GM23338 (cell line): ENCODE measurements around the gene ELOVL4. TPM values are rescaled to one million over a fixed set of nuclear protein-coding genes. Genes with fewer than 3 reads are reported as not detected.
A peak's percentile ranks its signal among the peaks of the same experiment; 100 is the strongest.

ENCODE experiments used
- ATAC-seq: fragments of 200-7000 bp; cut with Tn5 transposase; 3 replicates; pipeline ENCODE4 v1.9.1; 2020
- DNase-seq: peaks from one replicate; pipeline ENCODE4 v3.0.0-alpha.2; 2015; ENCODE audit warnings: low spot score
- H2AFZ ChIP-seq: fragments of 200-600 bp; sonication (generic); 2 replicates; pipeline ENCODE4 v1.8.0; 2016; ENCODE audit warnings: antibody characterized with exemption, mild to moderate bottlenecking, moderate library complexity
- H3F3A ChIP-seq: fragments of 200-600 bp; sonication (generic); replicated peaks from 2 replicates; pipeline ENCODE4 v1.8.0; 2017; ENCODE audit warnings: antibody characterized with exemption, mixed run types, low read depth
- H3K27ac ChIP-seq: fragments of 200-600 bp; sonication (generic); 2 replicates; pipeline ENCODE4 v1.6.1; 2016; ENCODE audit warnings: low read depth
- H3K27me3 ChIP-seq: fragments of 200-600 bp; sonication (generic); 2 replicates; pipeline ENCODE4 v1.8.0; 2016; ENCODE audit warnings: mild to moderate bottlenecking, mixed run types, moderate library complexity; ENCODE audit not compliant: insufficient read depth
- H3K36me3 ChIP-seq: fragments of 200-600 bp; sonication (generic); 2 replicates; pipeline ENCODE4 v1.8.0; 2016; ENCODE audit warnings: mild to moderate bottlenecking; ENCODE audit not compliant: insufficient read depth
- H3K4me1 ChIP-seq: fragments of 200-600 bp; sonication (generic); 2 replicates; pipeline ENCODE4 v1.8.0; 2016; ENCODE audit warnings: mild to moderate bottlenecking, moderate library complexity; ENCODE audit not compliant: insufficient read depth
- H3K4me2 ChIP-seq: fragments of 200-600 bp; sonication (generic); 2 replicates; pipeline ENCODE4 v1.7.1; 2017; ENCODE audit warnings: mixed run types
- H3K4me3 ChIP-seq: fragments of 200-600 bp; sonication (generic); 2 replicates; pipeline ENCODE4 v1.6.1; 2016; ENCODE audit warnings: mixed run types
- H3K79me2 ChIP-seq: fragments of 200-600 bp; sonication (generic); replicated peaks from 2 replicates; pipeline ENCODE4 v1.8.0; 2017; ENCODE audit warnings: mild to moderate bottlenecking; ENCODE audit not compliant: insufficient read depth
- H3K9me2 ChIP-seq: fragments of 200-600 bp; sonication (generic); 2 replicates; pipeline ENCODE4 v1.8.0; 2017; ENCODE audit not compliant: insufficient read depth
- H4K20me1 ChIP-seq: fragments of 200-600 bp; sonication (generic); replicated peaks from 2 replicates; pipeline ENCODE4 v1.8.0; 2017; ENCODE audit warnings: mild to moderate bottlenecking; ENCODE audit not compliant: insufficient read depth
- H3K27ac Mint-ChIP-seq: 2 replicates; pipeline ENCODE4 v1.8.0; 2020; ENCODE audit warnings: inconsistent platforms, mild to moderate bottlenecking, moderate library complexity, mixed read lengths
- H3K27me3 Mint-ChIP-seq: 3 replicates; pipeline ENCODE4 v1.8.0; 2022; ENCODE audit warnings: low read depth, mild to moderate bottlenecking, moderate library complexity, mixed read lengths, inconsistent platforms; ENCODE audit not compliant: insufficient read depth, poor library complexity
- H3K36me3 Mint-ChIP-seq: 3 replicates; pipeline ENCODE4 v1.8.0; 2021; ENCODE audit warnings: low read depth, mild to moderate bottlenecking, inconsistent platforms, moderate library complexity, mixed read lengths
- H3K4me1 Mint-ChIP-seq: 3 replicates; pipeline ENCODE4 v1.8.0; 2020; ENCODE audit warnings: mild to moderate bottlenecking, inconsistent platforms, mixed read lengths
- H3K4me3 Mint-ChIP-seq: 3 replicates; pipeline ENCODE4 v1.8.0; 2021; ENCODE audit warnings: moderate library complexity, mild to moderate bottlenecking, inconsistent platforms, mixed read lengths
- H3K9me3 Mint-ChIP-seq: 3 replicates; pipeline ENCODE4 v1.8.0; 2020; ENCODE audit warnings: moderate library complexity, mild to moderate bottlenecking, inconsistent platforms, mixed read lengths
- EZH2 ChIP-seq: fragments of 200-600 bp; sonication (generic); IDR thresholded peaks from one replicate; pipeline ENCODE4 v1.8.0; 2017; ENCODE audit warnings: antibody characterized with exemption, mild to moderate bottlenecking, low read depth; ENCODE audit not compliant: unreplicated experiment
- EZH2phosphoT487 ChIP-seq: fragments of 200-600 bp; sonication (generic); IDR thresholded peaks from one replicate; pipeline ENCODE4 v1.8.1; 2018; ENCODE audit warnings: antibody characterized with exemption; ENCODE audit not compliant: unreplicated experiment
- NANOG ChIP-seq: IDR thresholded peaks from 2 replicates; pipeline ENCODE4 v1.6.1; 2016; ENCODE audit warnings: antibody characterized with exemption, borderline replicate concordance
- POLR2AphosphoS5 ChIP-seq: IDR thresholded peaks from 2 replicates; pipeline ENCODE4 v1.6.1; 2016; ENCODE audit warnings: antibody characterized with exemption, low read depth
- REST ChIP-seq: IDR thresholded peaks from one replicate; pipeline ENCODE4 v1.6.1; 2018; ENCODE audit warnings: antibody characterized with exemption; ENCODE audit not compliant: unreplicated experiment
- STAT1 ChIP-seq: IDR thresholded peaks from one replicate; pipeline ENCODE4 v1.6.1; 2016; ENCODE audit warnings: antibody characterized with exemption; ENCODE audit not compliant: unreplicated experiment
- ZNF462 ChIP-seq: fragments of 250-450 bp; sonication (Bioruptor Pico); IDR thresholded peaks from 2 replicates; pipeline ENCODE4 v1.5.0; 2020; ENCODE audit warnings: mild to moderate bottlenecking, moderate library complexity
- polyA plus RNA-seq: library from polyadenylated mRNA; unstranded; fragments of >200 nt; fragmentation: Nextera tagmentation; extraction: Ambion mirVana; gene quantifications from 2 replicates; pipeline ENCODE4 v1.2.1, GENCODE V29; 2016
- total RNA-seq: library from RNA; depleted of rRNA; stranded (reverse); fragments of >200 nt; shearing (Covaris generic); gene quantifications from 2 replicates; pipeline ENCODE4 v1.2.3, GENCODE V29; 2014

ELOVL4 gene
- total and polyA plus RNA-seq, 2 experiments from 2014 or later, result 13.3 to 16.8 TPM

- no peaks in the 10 kb centered on the region for H3K36me3 ChIP-seq
- no peak overlapping the region for H3K27ac ChIP-seq
- H3F3A ChIP-seq, result no peaks in the 10 kb centered on the region
- no peaks in the 10 kb centered on the region for H4K20me1 ChIP-seq
- H3K9me2 ChIP-seq, result no peaks in the 10 kb centered on the region
- Mint-ChIP-seq H3K36me3 (no peaks in the 10 kb centered on the region), H3K4me3 (no peak overlapping the region), H3K9me3 (no peaks in the 10 kb centered on the region), H3K4me1 (peaks cover 24% of the 10 kb centered on the region), H3K27ac (no peak overlapping the region), H3K27me3 (peaks cover 2% of the 10 kb centered on the region)
- no peak for TF ChIP-seq NANOG
- TF ChIP-seq POLR2AphosphoS5, result no peak
- no peak for TF ChIP-seq EZH2
- TF ChIP-seq REST, result no peak
- no peak for TF ChIP-seq ZNF462 (CRISPR knock-in tag)
- TF ChIP-seq STAT1, result no peak
- no peak for TF ChIP-seq EZH2phosphoT487
- DNase-seq (no peak), ATAC-seq (no peak)
- peaks cover 15% of the 10 kb centered on the region for H3K4me1 ChIP-seq
- no peak overlapping the region for H3K4me3 ChIP-seq
- H3K4me2 ChIP-seq, result no peak overlapping the region
- H3K27me3 ChIP-seq, result no peaks in the 10 kb centered on the region
- H2AFZ ChIP-seq, result peak overlapping the region; percentile 52; the same call in 1 of the 2 replicates
- no peaks in the 10 kb centered on the region for H3K79me2 ChIP-seq
Measured at GRCh38 chr6:79872986-79873385, 74.4 kb downstream of the ELOVL4 start.
